GM18511 (cell line): ENCODE measurements around the gene SIRPD.
"Not testable (repeated sequence)": the region's sequence is repeated elsewhere in the genome, so short reads cannot be mapped to it uniquely, and the experiment has no call there.

Source experiments
- ATAC-seq: cut with Tn5 transposase; IDR thresholded peaks from one replicate; pipeline ENCODE4 v1.9.1; 2021; ENCODE audit warnings: mild to moderate bottlenecking, moderate library complexity; ENCODE audit not compliant: unreplicated experiment

SIRPD gene

DNA sequence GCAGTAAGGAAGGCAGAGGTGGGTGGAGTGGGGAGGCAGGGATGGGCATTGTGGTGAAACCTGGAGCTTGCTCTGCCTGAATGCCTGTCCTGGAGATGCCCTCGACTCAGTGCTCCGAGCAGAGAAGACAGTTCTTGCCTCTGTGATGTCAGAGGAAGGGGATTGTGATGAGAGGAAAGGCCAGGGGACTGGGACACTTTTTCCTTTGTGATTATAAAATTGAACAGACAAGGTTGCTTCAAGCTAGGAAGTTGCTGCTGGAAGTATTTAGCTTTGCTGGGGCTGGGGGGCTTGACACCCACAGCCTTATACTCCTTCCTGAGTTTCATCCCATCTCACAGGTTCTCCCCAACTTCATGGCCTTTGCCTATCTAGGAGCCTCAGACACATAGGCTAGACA is at the start of gene SIRPD:
Gene SIRPD (minus strand): TSS at position 101 of the 400 bp plus-strand sequence. CDS start 52 bp downstream, at position 49.
- no peak for ATAC-seq

DNA sequence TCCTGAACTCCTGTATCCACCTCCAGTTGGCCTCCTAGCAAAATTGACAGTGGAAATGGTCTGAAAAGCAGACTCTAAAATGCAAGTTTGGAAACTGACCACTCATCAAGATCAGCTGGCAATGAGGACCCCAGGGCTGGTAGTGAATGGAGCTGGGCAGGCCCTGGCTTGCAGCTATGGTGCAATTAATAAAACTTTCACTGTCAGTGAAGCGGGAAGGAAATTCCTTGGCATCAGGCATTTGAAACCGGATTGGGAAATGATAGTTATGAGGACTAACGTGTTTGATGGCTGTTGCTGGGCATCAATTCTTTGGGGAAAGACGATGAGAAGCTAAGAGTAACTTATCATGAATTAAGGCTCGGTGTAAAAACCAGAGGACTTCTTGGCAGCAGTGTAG is 43.2 kb upstream of the SIRPD start:
- no peak for ATAC-seq

DNA sequence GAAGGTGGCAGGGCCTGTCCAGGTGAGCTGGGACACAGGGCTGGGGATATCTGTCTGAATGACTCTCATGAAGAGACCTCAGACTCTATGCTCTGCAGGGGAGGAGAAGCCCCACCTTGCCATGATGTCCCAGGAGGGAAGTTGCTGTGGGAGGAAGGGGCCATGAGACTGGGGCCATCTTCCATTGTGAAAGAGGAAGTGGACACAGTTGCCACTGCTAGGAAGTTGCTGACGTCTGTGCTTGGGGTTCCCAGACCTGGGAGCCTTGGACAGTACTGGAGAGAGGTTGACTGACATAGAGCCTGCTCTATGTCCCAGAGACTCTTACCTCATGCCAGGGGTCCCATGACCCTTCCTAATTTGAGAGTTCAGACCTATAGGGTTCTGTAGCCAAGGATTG is 37.8 kb upstream of the SIRPD start:
- no peak for ATAC-seq

DNA sequence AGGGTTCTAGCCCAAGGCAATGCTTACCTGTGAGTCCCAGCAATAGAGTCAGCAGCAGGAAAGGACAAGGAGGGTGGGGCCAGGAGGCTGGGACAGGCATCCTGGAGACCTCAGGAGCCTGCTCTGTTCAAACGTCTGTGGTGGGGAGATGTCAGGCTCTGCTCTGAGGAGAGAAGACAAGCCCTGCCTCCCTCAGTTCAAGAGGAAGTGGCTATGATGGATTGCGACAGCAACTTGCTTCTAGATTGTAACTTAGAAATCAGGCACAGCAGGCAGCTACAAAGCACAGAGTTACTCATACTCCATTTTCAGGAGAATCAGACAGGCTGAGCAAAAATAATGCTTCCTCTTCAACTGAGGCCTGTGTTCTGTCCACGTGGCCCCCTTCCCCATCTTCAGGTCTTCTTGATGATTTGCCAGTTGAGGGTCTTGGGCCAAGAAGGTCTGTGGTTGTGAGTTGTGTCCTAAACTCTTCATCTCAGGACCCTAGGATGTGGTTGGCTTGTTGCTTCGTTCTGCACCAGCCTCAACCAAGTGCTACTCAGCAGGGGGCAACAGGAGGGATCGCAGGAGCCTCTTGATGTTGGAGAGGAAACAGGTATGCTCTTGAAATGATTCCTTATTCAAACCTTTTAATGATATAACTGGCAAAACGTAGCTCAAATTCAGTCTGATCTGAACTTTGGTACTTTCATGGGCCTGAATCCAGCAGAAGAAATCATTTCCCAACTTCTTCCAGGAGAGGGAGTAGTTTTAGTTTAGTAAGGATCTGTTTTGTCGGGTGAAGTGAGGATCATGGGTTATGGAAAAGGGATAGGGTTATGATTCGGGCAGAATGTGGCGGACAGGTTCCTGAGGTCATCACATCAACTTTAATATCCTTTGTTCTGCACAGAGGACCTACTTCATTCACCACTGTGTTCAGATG is 31.3 kb upstream of the SIRPD start:
- no peak for ATAC-seq

DNA sequence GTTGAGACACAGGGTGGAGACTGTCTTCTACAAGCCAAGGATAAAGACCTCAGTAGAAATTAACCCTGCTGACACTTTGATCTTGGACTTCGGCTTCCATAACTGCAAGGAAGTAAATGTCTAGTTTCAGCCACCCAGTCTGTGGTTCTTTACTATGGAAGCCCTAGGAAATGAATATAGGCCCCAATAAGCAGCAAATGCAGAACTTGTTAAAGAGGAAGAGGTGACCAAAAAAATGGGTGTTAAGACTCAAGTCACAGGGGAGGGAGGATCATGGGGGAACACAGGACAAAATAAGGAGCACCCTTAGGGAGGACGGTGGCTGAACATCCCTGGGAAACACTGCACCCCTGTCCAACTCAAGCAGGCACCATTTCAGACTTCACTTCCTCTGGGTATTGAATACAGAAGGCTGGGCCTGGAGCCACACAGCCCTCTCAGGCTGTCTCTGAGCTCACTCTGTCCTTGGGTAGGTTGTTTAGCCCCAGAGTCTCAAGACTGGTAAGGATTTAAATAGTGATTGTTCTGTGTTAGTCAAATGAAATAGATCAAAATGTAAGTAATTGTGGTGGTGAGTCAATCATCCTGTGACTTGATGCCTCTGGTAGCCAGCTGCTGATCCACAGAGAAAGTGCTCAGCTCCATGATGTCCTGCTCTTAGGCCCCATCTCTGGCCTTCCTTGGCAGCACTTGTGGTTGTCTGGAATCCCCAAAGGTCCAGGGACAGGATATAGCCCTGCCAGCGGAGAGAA is 30.5 kb upstream of the SIRPD start:
- ATAC-seq = no peak

DNA sequence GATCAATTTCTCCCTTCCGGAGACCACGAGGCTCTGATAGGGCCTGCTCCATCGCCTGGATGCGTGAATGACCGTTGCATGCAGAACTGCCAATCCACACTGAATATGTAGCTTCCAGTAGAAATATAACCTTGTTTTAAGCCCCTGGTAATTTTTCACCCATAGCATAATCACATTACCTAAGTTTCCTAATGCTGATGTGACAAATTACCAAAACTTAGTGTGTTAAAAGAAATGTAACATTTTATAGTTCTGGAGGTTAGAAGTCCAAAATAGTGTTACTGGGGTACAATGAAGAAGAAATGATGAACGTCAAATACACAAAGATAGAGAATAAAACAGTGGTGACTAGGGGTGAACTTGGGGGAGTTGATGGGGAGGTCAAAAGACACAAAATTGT is 22.0 kb upstream of the SIRPD start:
- ATAC-seq = no peak

DNA sequence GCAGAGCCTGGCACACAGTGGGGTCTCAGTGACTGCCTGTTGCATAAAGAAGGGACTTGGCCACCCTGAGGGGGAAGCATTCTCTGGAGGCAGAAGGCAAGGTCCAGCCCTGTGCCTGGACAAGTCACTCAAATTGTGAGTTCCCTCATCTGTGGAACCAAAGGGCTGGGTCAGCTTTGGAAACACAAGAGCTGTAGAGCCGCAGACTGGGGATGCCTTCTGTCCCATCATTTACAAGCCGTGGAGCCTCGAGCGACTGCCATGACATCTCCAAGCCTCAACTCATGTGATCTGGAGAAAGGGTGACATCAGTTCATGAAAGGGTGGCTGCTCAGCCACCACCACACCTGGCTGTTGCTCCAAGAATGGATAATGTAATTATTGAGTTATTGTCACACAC is 20.4 kb upstream of the SIRPD start:
- no peak for ATAC-seq

DNA sequence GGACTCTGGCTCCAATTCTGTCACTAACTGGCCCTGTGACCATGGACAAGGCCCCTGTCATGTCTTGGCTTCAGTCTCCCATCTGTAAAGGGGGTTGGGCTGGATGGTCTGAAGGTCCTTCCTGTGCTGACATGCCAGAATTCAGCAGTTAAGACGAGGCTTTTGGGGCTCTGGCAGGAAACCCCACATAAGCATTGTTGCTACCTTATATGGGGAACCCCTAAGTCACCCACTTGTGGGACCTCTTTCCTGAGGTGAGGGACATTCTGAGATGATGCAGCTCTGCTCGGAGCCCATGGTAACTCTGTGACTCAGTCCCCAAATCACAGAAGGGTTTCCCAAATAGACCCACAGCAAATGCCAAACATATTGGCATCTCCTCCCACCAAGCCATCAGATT is 19.8 kb upstream of the SIRPD start:
- not testable (repeated sequence) for ATAC-seq

DNA sequence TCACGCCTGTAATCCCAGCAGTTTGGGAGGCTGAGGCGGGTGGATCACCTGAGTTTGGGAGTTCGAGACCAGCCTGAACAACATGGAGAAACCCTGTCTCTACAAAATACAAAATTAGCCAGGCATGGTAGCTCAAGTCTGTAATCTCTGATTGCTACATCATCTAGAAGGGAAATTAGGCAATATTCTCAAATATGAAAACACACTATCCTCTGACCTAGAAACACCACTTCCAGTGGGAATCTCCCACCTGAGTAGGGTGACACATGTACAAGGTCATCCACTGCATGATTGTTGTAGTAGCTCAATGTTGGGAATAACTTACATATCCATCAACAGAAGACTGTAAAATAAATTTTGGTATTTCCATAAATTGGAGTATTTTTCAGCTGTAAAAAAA is 19.1 kb upstream of the SIRPD start:
- ATAC-seq = no peak

DNA sequence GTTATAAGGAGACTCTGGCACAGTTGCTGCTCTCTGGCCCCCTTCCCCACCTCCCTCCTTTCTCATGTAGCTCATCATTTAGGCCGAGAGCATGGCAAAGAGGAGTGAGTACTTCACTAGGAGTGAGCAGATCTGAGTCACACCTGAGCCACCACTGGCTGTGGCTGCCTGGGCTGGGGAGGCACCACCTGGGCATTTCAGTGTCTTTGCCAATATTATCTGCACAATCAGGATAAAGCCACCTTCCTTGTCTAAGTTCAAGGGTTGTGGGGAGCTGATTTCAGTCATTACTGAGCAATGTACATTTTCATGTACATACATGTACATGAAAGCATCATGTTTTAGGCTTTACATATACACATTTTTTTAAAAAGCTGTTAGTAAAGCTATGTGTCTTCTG is 18.5 kb upstream of the SIRPD start:
- not testable (repeated sequence) for ATAC-seq

DNA sequence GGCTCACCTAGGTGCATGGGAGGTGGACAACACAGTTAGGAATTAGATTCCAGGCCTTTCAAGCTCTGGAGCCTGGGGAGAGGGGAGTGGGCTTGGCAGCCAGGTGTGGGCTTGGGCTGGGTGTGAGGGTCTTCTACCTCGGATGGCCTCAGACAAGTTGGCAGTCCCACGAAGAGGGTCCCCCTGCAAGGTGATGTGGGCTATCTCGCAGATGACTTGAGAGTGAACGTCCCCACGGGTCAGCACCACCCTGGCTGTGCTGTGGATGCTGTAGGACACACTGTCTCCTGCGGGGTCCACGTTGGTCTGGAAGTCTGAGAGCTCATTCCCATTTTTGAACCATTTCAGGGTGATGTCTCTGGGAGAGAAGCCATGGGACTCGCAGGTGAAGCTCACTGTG is 14.1 kb upstream of the SIRPD start:
- not testable (repeated sequence) for ATAC-seq

DNA sequence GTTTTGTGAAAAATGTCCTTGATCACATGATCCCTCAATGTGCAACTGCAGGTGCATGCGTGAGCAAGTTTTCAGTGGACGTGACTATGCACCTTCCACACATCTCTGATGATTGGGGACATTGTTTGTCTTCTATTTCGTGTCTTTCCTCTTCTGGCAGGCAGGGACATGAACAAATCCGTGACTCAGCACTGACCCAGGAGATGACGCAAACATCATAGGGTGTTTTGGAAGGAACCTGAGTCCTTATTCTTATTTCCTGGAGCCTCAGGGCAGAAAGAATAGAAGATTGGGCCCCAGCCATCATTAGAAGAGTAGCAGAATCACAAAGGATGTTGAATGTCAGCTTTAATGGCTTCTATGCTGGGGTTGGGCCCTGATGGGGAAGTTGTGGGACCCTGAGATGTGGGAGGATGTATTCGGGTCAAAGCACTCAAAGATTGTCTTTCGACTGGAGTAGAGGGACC is 11.9 kb upstream of the SIRPD start:
- ATAC-seq = no peak

DNA sequence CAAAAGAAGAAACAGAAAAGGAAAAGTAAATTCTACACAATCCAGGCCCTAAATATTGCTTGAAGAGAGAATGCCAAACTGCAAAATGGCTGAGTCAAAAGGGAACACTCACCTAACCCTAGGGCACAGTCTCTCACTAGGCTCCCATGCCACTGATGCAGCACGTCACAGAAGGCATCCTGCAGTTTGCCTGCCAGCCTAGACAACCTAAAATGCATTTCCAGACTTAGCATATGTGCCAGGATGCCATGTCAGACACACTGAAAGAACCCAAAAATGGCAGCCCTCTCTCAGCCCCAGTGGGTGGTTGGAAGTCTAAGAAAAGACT is 10.6 kb upstream of the SIRPD start:
- ATAC-seq = no peak

DNA sequence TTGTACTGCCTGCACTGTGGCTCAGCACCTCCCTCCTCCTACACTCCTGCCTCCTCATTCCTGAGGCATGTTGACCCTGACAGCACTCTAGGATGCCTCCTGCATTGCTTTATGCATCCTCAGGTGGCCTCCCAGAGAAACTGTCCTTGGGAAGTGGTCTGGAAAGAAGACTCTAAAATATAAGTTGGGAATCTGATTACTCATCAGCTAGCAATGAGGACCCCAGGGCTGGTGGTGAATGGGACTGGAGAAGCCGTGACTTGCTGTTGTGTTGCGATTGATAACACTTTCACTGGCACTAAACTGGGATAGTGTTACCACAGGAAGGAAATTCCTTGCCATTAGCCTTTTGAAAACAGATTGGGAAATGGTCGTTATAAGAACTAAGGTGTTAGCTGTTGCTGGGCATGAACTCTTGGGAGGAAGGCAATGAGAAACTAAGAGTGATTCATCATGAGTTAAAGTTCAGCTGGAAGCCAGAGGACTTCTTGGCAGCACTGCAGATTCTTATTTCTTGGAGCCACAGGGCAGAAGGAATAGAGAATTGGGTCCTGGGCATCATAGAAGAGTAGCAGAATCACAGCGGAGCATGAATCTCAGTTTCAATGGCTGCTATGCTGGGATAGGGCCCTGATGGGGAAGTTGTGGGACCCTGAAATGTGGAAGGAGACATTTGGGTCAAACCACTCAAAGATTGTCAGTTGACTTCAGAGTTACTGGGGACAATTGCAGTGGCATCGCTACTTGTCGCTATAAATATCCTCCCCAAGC is 10.1 kb upstream of the SIRPD start:
- ATAC-seq = no peak

DNA sequence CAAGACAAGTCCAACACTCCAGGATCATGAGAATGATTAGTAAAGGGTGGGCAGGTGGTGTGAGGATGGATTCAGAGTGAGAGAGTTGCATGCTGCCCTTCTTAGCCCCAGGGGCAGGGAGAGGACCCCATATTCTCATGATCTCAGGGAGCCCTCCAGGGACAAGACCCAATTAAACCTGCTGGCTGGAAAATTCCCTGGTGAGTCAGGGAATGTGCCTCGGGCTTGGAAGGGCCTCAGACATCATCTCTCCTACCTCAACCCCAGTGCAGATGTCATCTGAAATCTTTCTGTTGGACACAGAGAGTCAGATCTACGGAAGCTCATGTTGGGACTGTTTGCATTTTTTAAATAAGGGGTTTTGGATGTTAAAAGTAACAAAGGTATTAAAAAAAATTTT is 9.2 kb upstream of the SIRPD start:
- no peak for ATAC-seq

DNA sequence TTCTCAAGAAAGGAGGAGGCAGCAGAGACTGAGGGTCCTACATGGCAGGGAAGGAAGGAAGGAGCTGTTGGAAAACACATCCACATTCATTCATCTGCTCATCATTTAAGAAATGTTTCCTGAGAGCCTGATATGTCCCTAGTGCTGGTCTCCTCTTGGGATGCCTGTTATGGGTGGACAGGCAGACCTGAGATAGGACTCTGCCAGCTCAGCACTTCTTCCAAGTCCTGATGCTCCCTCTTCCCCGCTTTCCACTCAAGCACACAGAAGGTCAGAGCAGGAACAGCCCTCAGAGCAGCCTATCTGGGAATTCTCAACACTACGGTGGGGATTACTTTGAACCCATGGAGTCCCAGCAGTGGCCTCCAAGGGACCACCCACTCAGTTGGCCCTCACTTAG is 8.0 kb upstream of the SIRPD start:
- ATAC-seq = no peak

DNA sequence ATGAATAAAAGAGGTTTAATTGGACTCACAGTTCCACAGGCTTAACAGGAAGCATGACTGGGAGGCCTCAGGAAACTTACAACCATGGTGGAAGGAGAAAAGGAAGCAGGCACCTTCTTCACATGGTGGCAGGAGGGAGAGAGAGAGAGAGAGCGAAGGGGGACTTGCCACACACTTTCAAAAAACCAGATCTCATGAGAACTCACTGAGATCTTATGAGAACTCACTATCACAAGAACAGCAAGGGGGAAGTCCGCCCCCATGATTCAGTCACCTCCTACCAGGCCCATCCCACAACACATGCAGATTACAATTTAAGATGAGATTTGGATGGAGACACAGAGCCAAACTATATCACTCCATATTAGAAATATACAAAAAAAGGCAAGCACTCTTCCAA is 6.1 kb upstream of the SIRPD start:
- no peak for ATAC-seq

DNA sequence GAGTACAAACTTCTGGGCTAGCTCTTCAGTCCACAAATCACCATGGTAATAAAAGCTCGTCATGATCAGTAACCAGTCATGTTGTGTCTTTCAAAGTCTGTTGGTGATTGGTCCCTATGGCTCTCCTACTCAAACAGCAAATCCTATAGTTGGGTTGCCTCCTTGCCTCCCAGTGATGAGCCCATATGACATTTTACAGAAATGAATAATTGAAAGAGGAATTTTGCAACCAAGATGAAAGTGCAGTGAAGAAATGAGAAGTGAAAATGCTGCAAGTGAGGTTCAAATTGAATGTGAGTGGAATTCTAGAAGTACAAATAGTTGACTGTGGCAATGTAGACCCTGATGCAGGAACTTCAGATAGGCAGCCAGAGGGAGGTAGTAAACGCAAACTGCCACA is 5.1 kb upstream of the SIRPD start:
- no peak for ATAC-seq

DNA sequence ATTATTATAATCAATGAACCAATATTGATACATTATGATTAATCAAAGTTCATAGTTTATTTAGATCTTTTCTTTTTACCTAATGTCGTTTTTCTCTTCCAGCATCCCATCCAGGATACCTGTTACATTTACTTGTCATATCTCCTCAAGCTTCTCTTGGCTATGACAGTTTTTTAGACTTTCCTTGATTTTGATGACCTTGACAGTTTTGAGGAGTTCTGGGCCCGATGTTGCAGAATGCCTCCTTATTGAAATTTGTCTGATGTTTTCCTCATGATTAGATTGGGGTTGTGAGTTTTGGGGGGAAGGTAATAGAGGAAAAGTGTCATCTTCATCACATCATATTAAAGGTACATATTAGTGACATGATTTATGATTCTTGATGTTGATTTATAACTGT is 3.8 kb upstream of the SIRPD start:
- ATAC-seq = no peak

DNA sequence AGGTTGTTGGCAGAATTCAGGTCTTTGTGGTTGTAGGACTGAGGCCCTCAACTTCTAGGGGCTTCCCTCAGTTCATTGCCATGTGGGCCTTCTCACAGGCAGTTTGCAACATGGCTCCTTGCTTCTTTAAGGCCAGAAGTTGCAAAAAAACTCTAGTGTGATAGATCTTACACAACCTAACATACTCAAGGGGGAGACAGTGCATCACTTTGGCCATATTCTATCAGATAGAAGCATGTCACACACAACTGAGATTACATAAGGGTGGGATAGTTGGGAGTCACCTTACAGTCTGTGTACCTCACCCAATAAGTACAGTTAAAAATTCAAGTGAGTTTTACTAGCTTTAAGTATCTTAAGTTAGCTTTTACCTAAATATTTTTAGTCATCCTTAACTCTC is 1.6 kb downstream of the SIRPD start:
- ATAC-seq = no peak

DNA sequence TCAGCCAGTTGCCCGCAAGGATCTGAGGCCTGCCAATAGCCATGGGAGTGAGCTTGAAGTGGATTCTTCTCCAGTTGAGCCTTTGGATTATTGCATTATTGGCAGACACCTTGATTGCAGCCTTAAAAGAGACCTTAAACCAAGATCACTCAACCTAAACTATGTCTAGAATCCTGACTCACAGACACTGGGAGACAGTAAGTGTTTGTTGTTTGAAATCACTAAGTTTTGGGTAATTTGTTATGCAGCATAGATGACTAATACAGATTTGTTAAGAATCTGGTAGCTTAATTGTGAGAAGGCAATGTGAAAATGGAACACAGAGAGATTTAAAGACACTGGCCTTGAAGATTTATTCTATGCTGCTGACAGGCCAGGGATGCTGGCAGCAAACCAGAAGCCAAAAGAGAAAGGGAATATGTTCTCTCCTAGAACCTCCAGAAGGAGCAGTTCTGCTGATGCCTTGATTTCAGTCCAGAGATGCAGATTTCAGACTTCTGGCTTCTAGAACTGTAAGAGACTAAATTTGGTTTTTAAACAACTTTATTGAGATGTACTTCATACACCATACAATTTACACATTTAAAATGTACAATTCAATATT is 17.6 kb downstream of the SIRPD start:
- no peak for ATAC-seq
